ENCODE results near the gene PIK3CB. TPM values are rescaled to one million over a fixed set of nuclear protein-coding genes. Genes with fewer than 3 reads are reported as not detected.

Gene PIK3CB
- total RNA-seq, 1 donor from 2014 or later, result 16.7 TPM

- peaks cover 11% of the 10 kb centered on the region for H3K4me1 Mint-ChIP-seq (ENCODE audit: unreplicated experiment)
- H3K4me3 Mint-ChIP-seq (ENCODE audit: unreplicated experiment), result no peak overlapping the region
- H3K27me3 Mint-ChIP-seq (ENCODE audit: unreplicated experiment), result no peaks in the 10 kb centered on the region
- DNase-seq (ENCODE audit: extremely low spot score, unreplicated experiment), result no peak
- no peak overlapping the region for H3K27ac Mint-ChIP-seq (ENCODE audit: unreplicated experiment)
- H3K9me3 Mint-ChIP-seq (ENCODE audit: unreplicated experiment), result no peaks in the 10 kb centered on the region
- TF ChIP-seq CTCF (IDR thresholded peaks at IDR 0.05), result no peak
- H3K36me3 Mint-ChIP-seq (ENCODE audit: unreplicated experiment), result no peaks in the 10 kb centered on the region
These were observed 33.3 kb upstream of the PIK3CB start for GRCh38 chr3:138867996-138868395.

GRCh38 chr3:138863776-138864113 is 29.0 kb upstream of the PIK3CB start:
- no peaks in the 10 kb centered on the region for H3K36me3 Mint-ChIP-seq (ENCODE audit: unreplicated experiment)
- H3K27ac Mint-ChIP-seq (ENCODE audit: unreplicated experiment), result peak overlapping the region; percentile 79
- H3K27me3 Mint-ChIP-seq (ENCODE audit: unreplicated experiment), result no peaks in the 10 kb centered on the region
- DNase-seq (ENCODE audit: extremely low spot score, unreplicated experiment), result no peak
- H3K4me3 Mint-ChIP-seq (ENCODE audit: unreplicated experiment), result no peak overlapping the region
- no peaks in the 10 kb centered on the region for H3K9me3 Mint-ChIP-seq (ENCODE audit: unreplicated experiment)
- H3K4me1 Mint-ChIP-seq (ENCODE audit: unreplicated experiment), result peaks cover 27% of the 10 kb centered on the region
- TF ChIP-seq CTCF (IDR thresholded peaks at IDR 0.05), result no peak

- no peak for DNase-seq (ENCODE audit: extremely low spot score, unreplicated experiment)
- no peak overlapping the region for H3K4me3 Mint-ChIP-seq (ENCODE audit: unreplicated experiment)
- H3K36me3 Mint-ChIP-seq (ENCODE audit: unreplicated experiment), result no peaks in the 10 kb centered on the region
- no peak for TF ChIP-seq CTCF (IDR thresholded peaks at IDR 0.05)
- peaks cover 27% of the 10 kb centered on the region for H3K4me1 Mint-ChIP-seq (ENCODE audit: unreplicated experiment)
- peak overlapping the region; percentile 79 for H3K27ac Mint-ChIP-seq (ENCODE audit: unreplicated experiment)
- H3K9me3 Mint-ChIP-seq (ENCODE audit: unreplicated experiment), result no peaks in the 10 kb centered on the region
- H3K27me3 Mint-ChIP-seq (ENCODE audit: unreplicated experiment), result no peaks in the 10 kb centered on the region
These were observed 28.4 kb upstream of the PIK3CB start for GRCh38 chr3:138862924-138863775.

- Mint-ChIP-seq H3K4me1 (ENCODE audit: unreplicated experiment) (peaks cover 25% of the 10 kb centered on the region), H3K36me3 (ENCODE audit: unreplicated experiment) (no peaks in the 10 kb centered on the region), H3K4me3 (ENCODE audit: unreplicated experiment) (no peak overlapping the region), H3K27ac (ENCODE audit: unreplicated experiment) (peak overlapping the region; percentile 42), H3K27me3 (ENCODE audit: unreplicated experiment) (no peaks in the 10 kb centered on the region), H3K9me3 (ENCODE audit: unreplicated experiment) (no peaks in the 10 kb centered on the region)
- DNase-seq (ENCODE audit: extremely low spot score, unreplicated experiment), result no peak
- no peak for TF ChIP-seq CTCF (IDR thresholded peaks at IDR 0.05)
These were observed 27.8 kb upstream of the PIK3CB start for GRCh38 chr3:138862531-138862923.

GRCh38 chr3:138861798-138862197 is 27.1 kb upstream of the PIK3CB start:
- H3K36me3 Mint-ChIP-seq (ENCODE audit: unreplicated experiment), result no peaks in the 10 kb centered on the region
- TF ChIP-seq CTCF (IDR thresholded peaks at IDR 0.05), result no peak
- DNase-seq (ENCODE audit: extremely low spot score, unreplicated experiment), result no peak

More at GRCh38 chr3:138861798-138862197, 27.1 kb upstream of the PIK3CB start:
- no peaks in the 10 kb centered on the region for H3K9me3 Mint-ChIP-seq (ENCODE audit: unreplicated experiment)
- H3K4me1 Mint-ChIP-seq (ENCODE audit: unreplicated experiment), result peaks cover 25% of the 10 kb centered on the region
- no peak overlapping the region for H3K4me3 Mint-ChIP-seq (ENCODE audit: unreplicated experiment)
- no peaks in the 10 kb centered on the region for H3K27me3 Mint-ChIP-seq (ENCODE audit: unreplicated experiment)
- H3K27ac Mint-ChIP-seq (ENCODE audit: unreplicated experiment), result peak overlapping the region; percentile 53
